Measurements from ENCODE around the gene PCDHB12.
A peak's percentile ranks its signal among the peaks of the same experiment; 100 is the strongest.
"Not testable (repeated sequence)": the region's sequence is repeated elsewhere in the genome, so short reads cannot be mapped to it uniquely, and the experiment has no call there.

Gene PCDHB12

DNA sequence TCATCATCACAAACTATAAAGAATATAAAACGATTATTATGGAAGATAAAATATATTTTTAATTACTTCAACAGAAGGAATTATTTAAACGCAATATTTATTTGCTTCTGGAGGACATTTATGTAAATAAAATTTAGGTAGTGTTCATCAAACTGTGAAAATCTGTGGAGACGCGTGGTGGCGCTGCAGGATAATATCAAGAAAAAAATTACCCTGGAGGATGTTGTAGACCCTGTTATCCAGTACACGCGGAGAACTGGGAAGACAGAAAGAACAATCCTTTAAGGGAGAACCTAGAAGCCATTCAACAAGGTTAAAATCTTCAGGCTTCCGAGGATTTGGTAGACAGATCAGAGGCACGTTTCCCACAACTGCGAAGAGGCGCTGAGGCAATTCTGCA, at the start of gene PCDHB12:
Gene PCDHB12 (plus strand): TSS at position 242 of the 400 bp plus-strand sequence. CDS start 189 bp downstream, outside the sequence.
- DNase-seq, result no peak

DNA sequence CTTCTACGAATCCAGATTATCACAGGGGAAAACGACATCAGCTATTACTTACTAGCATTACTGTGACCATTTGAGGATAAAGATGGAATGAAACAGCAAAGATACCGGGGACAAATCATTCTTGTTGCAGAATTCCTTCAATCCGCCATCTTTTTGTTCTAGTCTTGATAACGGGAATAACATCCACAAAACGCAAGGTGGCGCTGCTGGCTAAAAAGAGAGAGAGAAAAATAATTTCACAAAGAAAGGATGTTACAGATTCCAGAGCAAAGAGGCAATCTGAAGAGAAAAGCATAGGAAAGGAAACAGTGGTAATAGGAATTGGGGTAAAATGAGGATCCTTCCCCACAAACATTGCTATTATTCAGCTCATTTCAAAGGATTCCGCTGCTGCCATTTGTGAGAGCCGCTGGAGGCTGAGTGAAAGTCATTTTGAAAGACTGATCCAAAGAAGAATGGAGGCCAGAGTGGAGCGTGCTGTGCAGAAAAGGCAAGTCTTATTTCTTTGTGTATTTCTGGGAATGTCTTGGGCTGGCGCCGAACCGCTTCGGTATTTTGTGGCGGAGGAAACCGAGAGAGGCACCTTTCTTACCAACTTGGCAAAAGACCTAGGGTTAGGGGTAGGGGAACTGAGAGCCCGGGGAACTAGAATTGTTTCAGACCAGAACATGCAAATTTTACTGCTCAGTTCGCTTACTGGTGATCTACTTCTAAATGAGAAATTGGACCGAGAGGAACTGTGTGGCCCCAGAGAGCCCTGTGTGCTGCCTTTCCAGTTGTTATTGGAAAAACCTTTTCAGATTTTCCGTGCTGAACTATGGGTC, 35.9 kb upstream of the PCDHB12 start, which contains the start of gene PCDHB7:
Gene PCDHB7 (plus strand): TSS at position 264 of the 824 bp plus-strand sequence. CDS start 192 bp downstream, at position 456.
- DNase-seq, result no peak

DNA sequence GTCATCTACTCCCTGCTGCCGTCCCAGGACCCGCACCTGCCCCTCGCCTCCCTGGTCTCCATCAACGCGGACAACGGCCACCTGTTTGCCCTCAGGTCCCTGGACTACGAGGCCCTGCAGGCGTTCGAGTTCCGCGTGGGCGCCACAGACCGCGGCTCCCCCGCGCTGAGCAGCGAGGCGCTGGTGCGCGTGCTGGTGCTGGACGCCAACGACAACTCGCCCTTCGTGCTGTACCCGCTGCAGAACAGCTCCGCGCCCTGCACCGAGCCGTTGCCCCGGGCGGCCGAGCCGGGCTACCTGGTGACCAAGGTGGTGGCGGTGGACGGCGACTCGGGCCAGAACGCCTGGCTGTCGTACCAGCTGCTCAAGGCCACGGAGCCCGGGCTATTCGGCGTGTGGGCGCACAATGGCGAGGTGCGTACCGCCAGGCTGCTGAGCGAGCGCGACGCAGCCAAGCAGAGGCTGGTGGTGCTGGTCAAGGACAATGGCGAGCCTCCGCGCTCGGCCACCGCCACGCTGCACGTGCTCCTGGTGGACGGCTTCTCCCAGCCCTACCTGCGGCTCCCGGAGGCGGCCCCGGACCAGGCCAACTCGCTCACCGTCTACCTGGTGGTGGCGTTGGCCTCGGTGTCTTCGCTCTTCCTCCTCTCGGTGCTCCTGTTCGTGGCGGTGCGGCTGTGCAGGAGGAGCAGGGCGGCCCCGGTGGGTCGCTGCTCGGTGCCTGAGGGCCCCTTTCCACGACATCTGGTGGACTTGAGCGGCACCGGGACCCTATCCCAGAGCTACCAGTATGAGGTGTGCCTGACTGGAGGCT, 34.0 kb upstream of the PCDHB12 start:
- DNase-seq, result not testable (repeated sequence)

DNA sequence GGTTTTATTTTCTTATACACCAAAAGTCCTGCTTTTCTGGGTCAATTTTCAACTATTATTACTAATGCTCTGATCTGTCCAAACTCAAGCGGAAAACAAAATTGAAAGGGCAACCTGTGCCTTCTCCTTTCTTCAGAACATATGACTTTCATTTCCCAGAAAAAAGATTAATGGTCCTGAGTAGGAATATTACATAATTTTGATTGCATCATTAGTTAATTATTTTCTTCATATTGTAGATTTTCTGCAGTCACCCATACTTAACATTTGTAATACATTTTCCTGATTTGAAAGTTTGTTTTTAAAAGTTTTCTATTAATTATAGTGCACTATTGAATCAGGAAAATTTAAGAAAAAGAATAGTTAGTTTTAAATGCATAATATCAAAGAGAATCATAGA, 32.6 kb upstream of the PCDHB12 start:
- DNase-seq, result no peak

DNA sequence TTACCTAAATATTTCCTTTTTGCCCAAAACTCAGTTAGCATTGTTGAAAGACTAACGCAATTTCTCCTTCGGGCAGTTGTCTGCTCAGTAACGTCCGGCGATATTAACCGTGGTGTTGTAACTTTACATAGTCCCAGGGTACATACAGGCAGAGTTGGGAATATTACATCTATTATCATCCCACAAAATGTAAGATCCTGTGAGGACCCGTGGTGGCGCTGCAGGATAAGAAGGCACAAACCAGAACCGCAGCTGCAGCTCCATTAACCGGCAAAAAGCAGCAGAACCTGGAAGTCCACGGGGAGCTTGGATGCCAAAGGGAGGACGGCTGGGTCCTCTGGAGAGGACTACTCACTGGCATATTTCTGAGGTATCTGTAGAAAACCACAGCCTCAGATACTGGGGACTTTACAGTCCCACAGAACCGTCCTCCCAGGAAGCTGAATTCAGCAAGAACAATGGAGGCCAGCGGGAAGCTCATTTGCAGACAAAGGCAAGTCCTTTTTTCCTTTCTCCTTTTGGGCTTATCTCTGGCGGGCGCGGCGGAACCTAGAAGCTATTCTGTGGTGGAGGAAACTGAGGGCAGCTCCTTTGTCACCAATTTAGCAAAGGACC, 30.8 kb upstream of the PCDHB12 start, which contains the start of gene PCDHB8:
Gene PCDHB8 (plus strand): TSS at position 214 of the 615 bp plus-strand sequence. CDS start 245 bp downstream, at position 459.
- DNase-seq, result not testable (repeated sequence)

DNA sequence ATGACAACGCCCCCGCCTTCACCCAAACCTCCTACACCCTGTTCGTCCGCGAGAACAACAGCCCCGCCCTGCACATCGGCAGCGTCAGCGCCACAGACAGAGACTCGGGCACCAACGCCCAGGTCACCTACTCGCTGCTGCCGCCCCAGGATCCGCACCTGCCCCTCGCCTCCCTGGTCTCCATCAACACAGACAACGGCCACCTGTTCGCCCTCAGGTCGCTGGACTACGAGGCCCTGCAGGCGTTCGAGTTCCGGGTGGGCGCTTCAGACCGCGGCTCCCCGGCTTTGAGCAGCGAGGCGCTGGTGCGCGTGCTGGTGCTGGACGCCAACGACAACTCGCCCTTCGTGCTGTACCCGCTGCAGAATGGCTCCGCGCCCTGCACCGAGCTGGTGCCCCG, 29.1 kb upstream of the PCDHB12 start:
- DNase-seq, result not testable (repeated sequence)

DNA sequence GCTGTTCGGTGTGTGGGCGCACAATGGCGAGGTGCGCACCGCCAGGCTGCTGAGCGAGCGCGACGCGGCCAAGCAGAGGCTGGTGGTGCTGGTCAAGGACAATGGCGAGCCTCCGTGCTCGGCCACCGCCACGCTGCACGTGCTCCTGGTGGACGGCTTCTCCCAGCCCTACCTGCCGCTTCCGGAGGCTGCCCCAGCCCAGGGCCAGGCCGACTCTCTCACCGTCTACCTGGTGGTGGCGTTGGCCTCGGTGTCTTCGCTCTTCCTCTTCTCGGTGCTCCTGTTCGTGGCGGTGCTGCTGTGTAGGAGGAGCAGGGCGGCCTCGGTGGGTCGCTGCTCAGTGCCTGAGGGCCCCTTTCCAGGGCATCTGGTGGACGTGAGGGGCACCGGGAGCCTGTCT, 28.6 kb upstream of the PCDHB12 start:
- not testable (repeated sequence) for DNase-seq

DNA sequence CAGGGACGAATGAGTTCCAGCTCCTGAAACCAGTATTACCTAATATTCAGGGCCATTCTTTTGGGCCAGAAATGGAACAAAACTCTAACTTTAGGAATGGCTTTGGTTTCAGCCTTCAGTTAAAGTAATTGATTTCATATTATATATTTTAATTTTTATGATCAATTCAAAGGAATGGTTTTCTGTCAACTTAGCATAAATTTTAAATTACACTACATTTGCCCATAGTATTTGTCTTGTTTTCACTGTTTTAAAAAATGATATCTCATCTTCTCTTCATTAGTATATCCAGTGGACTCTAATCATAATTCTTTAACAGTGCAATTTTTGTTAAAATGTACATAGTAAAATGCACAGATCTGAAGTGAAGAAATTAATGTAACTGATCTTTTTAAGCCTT, 28.2 kb upstream of the PCDHB12 start:
- no peak for DNase-seq

DNA sequence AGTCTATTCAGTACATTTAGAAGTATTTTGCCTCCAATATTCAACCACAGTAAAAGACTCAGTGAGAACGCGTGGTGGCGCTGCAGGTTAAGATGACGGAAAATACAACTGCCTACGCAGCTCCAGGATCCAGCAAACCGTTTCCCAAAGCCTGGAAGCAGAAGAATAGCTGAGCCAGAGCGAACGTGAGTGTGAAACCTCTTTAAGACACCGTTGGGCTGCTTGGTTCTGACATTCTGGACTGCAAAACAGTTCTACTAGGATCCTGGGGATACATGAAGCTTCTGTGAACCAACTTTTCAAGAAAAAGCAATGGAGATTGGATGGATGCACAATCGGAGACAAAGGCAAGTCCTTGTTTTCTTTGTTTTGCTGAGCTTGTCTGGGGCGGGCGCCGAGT, 26.3 kb upstream of the PCDHB12 start, which contains the start of gene PCDHB16:
Gene PCDHB16 (plus strand): TSS at position 140 of the 400 bp plus-strand sequence. CDS start 173 bp downstream, at position 313.
- no peak for DNase-seq

DNA sequence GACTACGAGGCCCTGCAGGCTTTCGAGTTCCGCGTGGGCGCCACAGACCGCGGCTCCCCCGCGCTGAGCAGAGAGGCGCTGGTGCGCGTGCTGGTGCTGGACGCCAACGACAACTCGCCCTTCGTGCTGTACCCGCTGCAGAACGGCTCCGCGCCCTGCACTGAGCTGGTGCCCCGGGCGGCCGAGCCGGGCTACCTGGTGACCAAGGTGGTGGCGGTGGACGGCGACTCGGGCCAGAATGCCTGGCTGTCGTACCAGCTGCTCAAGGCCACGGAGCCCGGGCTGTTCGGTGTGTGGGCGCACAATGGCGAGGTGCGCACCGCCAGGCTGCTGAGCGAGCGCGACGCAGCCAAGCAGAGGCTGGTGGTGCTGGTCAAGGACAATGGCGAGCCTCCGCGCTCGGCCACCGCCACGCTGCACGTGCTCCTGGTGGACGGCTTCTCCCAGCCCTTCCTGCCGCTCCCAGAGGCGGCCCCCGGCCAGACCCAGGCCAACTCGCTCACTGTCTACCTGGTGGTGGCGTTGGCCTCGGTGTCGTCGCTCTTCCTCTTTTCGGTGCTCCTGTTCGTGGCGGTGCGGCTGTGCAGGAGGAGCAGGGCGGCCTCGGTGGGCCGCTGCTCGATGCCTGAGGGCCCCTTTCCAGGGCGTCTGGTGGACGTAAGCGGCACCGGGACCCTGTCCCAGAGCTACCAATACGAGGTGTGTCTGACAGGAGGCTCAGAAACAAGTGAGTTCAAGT, 24.2 kb upstream of the PCDHB12 start:
- not testable (repeated sequence) for DNase-seq

DNA sequence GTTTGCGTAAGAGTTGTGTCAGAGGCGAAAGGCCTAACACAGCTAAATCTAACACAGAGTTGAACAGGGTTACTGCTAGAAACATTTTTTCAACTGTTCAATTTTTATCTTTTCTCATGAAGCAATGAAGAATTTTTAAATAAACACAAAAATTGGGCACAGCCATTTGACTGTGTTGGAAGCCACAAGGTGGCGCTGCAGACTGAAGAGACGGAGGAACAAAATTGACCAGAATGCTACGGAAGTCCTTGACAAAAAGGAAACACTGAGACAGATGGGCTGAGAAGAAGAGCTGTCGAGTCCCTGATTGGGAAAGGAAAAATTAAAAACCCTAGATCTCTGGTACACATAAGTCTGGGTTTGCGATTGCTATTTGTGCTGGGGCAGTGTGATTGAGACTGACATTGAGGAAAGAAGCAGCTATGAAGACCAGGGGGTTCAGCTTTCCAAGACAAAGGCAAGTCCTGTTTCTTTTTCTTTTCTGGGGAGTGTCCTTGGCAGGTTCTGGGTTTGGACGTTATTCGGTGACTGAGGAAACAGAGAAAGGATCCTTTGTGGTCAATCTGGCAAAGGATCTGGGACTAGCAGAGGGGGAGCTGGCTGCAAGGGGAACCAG, 21.5 kb upstream of the PCDHB12 start, which contains the start of gene PCDHB9:
Gene PCDHB9 (plus strand): TSS at position 265 of the 616 bp plus-strand sequence. CDS start 158 bp downstream, at position 423.
- no peak for DNase-seq

DNA sequence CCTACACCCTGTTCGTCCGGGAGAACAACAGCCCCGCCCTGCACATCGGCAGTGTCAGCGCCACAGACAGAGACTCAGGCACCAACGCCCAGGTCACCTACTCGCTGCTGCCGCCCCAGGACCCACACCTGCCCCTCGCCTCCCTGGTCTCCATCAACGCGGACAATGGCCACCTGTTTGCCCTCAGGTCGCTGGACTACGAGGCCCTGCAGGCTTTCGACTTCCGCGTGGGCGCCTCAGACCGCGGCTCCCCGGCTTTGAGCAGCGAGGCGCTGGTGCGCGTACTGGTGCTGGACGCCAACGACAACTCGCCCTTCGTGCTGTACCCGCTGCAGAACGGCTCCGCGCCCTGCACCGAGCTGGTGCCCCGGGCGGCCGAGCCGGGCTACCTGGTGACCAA, 19.8 kb upstream of the PCDHB12 start:
- not testable (repeated sequence) for DNase-seq

DNA sequence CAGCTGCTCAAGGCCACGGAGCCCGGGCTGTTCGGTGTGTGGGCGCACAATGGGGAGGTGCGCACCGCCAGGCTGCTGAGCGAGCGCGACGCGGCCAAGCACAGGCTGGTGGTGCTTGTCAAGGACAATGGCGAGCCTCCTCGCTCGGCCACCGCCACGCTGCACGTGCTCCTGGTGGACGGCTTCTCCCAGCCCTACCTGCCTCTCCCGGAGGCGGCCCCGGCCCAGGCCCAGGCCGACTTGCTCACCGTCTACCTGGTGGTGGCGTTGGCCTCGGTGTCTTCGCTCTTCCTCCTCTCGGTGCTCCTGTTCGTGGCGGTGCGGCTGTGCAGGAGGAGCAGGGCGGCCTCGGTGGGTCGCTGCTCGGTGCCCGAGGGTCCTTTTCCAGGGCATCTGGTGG, 19.4 kb upstream of the PCDHB12 start:
- DNase-seq, result not testable (repeated sequence)

DNA sequence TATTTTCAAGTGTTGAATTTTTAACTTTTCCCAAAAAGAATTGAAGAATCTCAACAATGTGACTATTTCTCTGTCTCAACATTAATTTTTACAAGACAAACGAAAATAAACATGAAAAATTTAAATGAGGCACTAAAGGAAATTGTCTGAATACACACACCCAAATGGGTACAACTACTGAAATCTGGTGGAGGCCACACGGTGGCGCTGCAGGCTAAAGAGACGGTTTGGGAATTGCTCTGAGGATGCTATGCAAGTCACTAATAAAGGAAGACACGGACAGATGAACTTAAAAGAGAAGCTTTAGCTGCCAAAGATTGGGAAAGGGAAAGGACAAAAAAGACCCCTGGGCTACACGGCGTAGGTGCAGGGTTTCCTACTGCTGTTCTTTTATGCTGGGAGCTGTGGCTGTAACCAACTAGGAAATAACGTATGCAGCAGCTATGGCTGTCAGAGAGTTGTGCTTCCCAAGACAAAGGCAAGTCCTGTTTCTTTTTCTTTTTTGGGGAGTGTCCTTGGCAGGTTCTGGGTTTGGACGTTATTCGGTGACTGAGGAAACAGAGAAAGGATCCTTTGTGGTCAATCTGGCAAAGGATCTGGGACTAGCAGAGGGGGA, 16.3 kb upstream of the PCDHB12 start, which contains the start of gene PCDHB10:
Gene PCDHB10 (plus strand): TSS at position 244 of the 616 bp plus-strand sequence. CDS start 200 bp downstream, at position 444.
- peak; percentile 18 for DNase-seq

DNA sequence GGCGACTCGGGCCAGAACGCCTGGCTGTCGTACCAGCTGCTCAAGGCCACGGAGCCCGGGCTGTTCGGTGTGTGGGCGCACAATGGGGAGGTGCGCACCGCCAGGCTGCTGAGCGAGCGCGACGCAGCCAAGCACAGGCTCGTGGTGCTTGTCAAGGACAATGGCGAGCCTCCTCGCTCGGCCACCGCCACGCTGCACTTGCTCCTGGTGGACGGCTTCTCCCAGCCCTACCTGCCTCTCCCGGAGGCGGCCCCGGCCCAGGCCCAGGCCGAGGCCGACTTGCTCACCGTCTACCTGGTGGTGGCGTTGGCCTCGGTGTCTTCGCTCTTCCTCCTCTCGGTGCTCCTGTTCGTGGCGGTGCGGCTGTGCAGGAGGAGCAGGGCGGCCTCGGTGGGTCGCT, 14.2 kb upstream of the PCDHB12 start:
- DNase-seq, result not testable (repeated sequence)

DNA sequence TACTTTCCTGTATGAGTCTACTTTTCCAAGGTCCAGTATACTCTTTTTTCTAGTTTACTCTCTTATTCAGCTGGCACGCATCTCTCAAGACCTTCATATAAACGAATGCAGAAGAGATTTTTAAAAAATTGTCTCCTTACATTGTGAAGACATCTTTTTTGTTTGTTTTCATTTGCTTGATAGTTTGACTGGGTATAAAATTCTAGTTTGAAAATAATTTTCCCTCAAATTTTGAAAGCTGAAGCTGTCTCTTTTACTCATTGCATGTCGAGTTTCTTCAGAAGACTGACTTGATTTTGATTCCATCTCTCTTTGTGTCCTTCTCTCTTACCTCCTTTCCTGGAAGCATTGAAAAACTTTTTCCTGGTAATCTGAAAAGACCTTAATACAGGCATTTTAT, 12.2 kb upstream of the PCDHB12 start:
- DNase-seq, result no peak

DNA sequence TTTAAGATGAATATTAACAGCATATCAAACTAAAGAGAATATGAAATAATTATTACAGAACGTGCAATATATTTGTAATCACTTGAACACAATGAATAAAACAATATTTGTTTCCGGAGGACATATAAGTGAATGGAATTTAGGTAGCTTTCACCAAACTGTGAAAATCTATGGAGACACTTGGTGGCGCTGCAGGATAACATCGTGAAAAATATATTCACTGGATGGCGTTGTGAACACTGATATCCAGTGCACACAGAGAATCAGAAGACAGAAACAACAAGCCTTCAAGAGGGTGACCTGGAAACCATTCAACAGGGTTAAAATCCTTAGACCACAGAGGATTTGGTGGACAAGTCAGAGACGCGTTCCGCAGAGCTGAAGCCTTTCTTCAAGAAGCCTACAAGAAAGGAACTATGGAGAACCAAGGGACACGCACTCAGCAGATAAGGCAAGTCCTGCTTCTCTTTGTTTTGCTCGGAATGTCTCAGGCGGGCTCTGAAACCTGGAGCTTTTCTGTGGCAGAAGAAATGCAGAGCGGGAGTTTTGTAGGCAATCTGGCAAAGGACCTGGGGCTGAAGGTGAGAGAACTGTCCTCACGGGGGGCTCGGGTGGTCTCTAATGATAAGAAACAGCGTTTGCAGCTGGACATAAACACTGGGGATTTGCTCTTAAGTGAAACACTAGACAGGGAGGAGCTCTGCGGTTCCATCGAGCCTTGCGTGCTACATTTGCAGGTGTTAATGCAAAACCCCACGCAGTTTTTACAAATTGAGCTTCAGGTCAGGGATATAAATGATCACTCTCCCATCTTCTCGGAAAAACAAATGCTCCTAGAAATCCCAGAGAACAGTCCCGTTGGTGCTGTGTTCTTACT, 8.9 kb upstream of the PCDHB12 start, which contains the start of gene PCDHB11:
Gene PCDHB11 (plus strand): TSS at position 269 of the 877 bp plus-strand sequence. CDS start 148 bp downstream, at position 417.
- DNase-seq, result no peak

DNA sequence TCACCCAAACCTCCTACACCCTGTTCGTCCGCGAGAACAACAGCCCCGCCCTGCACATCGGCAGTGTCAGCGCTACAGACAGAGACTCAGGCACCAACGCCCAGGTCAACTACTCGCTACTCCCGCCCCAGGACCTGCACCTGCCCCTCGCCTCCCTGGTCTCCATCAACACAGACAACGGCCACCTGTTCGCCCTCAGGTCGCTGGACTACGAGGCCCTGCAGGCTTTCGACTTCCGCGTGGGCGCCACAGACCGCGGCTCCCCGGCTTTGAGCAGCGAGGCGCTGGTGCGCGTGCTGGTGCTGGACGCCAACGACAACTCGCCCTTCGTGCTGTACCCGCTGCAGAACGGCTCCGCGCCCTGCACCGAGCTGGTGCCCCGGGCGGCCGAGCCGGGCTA, 7.4 kb upstream of the PCDHB12 start:
- not testable (repeated sequence) for DNase-seq

DNA sequence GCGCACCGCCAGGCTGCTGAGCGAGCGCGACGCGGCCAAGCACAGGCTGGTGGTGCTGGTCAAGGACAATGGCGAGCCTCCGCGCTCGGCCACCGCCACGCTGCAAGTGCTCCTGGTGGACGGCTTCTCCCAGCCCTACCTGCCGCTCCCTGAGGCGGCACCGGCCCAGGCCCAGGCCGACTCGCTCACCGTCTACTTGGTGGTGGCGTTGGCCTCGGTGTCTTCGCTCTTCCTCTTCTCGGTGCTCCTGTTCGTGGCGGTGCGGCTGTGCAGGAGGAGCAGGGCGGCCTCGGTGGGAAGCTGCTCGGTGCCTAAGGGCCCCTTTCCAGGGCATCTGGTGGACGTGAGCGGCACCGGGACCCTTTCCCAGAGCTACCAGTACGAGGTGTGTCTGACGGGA, 6.9 kb upstream of the PCDHB12 start:
- not testable (repeated sequence) for DNase-seq

DNA sequence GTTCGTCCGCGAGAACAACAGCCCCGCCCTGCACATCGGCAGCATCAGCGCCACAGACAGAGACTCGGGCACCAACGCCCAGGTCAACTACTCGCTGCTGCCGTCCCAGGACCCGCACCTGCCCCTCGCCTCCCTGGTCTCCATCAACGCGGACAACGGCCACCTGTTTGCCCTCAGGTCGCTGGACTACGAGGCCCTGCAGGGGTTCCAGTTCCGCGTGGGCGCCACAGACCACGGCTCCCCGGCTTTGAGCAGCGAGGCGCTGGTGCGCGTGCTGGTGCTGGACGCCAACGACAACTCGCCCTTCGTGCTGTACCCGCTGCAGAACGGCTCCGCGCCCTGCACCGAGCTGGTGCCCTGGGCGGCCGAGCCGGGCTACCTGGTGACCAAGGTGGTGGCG, 1.8 kb downstream of the PCDHB12 start:
- not testable (repeated sequence) for DNase-seq
